Vagina (tissue), 2 donors: Measurements from ENCODE around the gene SYS1. TPM values are rescaled to one million over a fixed set of nuclear protein-coding genes. Genes with fewer than 3 reads are reported as not detected.

Source experiments
- DNase-seq, 2 donors: peaks; one replicate each; pipeline ENCODE4 v3.0.0-alpha.2; 2017; ENCODE audit errors: extremely low spot score in 2 of 2
- H3K27ac ChIP-seq: fragments of 200-600 bp; sonication (generic); one replicate; pipeline ENCODE4 v1.5.1; 2019
- H3K27me3 ChIP-seq: fragments of 200-600 bp; sonication (generic); one replicate; pipeline ENCODE4 v1.5.1; 2019
- H3K36me3 ChIP-seq, 2 donors: fragments of 200-600 bp; sonication (generic); one replicate each; pipeline ENCODE4 v1.5.1; 2017 to 2019
- H3K4me1 ChIP-seq: fragments of 200-600 bp; sonication (generic); one replicate; pipeline ENCODE4 v1.5.1; 2019
- H3K4me3 ChIP-seq, 2 donors: fragments of 200-600 bp; sonication (generic); 1 replicate in 1 of 2; 2 replicates in 1 of 2; pipeline ENCODE4 v1.5.1; 2016 to 2019
- H3K9me3 ChIP-seq: fragments of 200-600 bp; sonication (generic); one replicate; pipeline ENCODE4 v1.5.1; 2019
- POLR2A ChIP-seq, 2 donors: fragments of 450-650 bp; IDR thresholded peaks; one replicate each; pipeline ENCODE4 v1.6.1; 2017; ENCODE audit warnings: antibody characterized with exemption in 2 of 2, mild to moderate bottlenecking in 2 of 2, moderate library complexity in 2 of 2
- POLR2AphosphoS5 ChIP-seq, 2 donors: sonication (generic); formaldehyde crosslinking; IDR thresholded peaks; one replicate each; pipeline ENCODE4 v1.9.0; 2017; ENCODE audit warnings: antibody characterized with exemption in 2 of 2, mild to moderate bottlenecking in 2 of 2, low read depth in 1 of 2; ENCODE audit not compliant: insufficient read depth in 1 of 2
- intact Hi-C: fragments of 100-400 bp; cut with DNase I; formaldehyde crosslinking; loops from one replicate; pipeline ENCODE4 v1.15.1; 2023
- total RNA-seq: library from RNA; depleted of rRNA; stranded (reverse); fragments of >200 nt; gene quantifications from one replicate; pipeline ENCODE4 v1.2.3, GENCODE V29; 2016
- TF ChIP-seq, protein P1 (sequence below), 3 experiments: fragments of 450-650 bp in 2 of 3; fragments of 200-600 bp in 1 of 3; sonication (generic) in 1 of 3; IDR thresholded peaks; one replicate each; pipeline ENCODE4 v1.5.1; 2017 to 2019; ENCODE audit warnings: antibody characterized with exemption in 3 of 3, mild to moderate bottlenecking in 2 of 3, moderate library complexity in 2 of 3

SYS1 gene
- total RNA-seq, 1 donor from 2014 or later: 44.9 TPM

DNA sequence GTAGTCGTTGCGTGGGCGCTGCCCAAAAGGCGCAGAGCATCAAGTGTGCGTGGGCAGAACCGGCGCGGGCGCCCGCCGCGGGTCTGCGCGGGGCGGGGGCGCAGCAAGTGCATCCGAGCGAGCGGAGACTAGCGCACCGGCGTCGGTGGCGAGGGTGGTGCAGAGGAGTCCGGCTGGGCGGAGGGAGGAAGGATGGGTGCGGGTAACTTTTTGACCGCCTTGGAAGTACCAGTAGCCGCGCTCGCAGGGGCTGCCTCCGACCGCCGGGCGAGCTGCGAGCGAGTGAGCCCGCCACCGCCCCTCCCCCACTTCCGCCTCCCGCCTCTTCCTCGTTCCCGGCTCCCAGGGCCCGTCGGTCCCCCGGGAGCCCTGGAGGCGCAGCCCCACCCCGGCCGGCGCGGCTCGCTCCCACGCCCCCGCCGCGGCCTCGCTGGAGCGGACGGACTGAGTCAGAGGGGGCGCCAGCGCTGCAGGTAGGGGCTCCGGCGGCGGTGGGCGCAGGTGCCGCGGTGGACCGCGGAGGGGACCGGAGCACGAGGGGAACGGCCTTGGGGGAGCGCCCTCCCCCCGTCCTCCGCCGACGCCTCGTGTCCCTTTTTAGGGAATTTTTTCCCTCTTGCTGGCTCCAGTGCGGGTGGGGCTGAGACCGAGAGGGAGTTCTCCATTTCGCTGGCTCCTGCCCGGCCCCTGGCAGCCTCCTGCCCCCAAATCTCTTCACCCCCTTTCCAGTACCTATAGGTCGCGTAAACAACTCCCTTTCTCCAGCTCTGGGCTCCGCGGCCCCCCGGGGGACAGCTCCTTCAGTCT, 43.5 kb downstream of the SYS1 start:
- peak in 1 of 2 donors; percentile 28 for TF ChIP-seq POLR2A (IDR thresholded peaks at IDR 0.05)
- TF ChIP-seq POLR2AphosphoS5 (IDR thresholded peaks at IDR 0.05; ENCODE audit: insufficient read depth in 1 of 2, low read depth in 1 of 2): peak in 1 of 2 donors; percentile 56
- TF ChIP-seq, protein P1, sequence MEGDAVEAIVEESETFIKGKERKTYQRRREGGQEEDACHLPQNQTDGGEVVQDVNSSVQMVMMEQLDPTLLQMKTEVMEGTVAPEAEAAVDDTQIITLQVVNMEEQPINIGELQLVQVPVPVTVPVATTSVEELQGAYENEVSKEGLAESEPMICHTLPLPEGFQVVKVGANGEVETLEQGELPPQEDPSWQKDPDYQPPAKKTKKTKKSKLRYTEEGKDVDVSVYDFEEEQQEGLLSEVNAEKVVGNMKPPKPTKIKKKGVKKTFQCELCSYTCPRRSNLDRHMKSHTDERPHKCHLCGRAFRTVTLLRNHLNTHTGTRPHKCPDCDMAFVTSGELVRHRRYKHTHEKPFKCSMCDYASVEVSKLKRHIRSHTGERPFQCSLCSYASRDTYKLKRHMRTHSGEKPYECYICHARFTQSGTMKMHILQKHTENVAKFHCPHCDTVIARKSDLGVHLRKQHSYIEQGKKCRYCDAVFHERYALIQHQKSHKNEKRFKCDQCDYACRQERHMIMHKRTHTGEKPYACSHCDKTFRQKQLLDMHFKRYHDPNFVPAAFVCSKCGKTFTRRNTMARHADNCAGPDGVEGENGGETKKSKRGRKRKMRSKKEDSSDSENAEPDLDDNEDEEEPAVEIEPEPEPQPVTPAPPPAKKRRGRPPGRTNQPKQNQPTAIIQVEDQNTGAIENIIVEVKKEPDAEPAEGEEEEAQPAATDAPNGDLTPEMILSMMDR (IDR thresholded peaks at IDR 0.05): no peak
- no peaks in the 10 kb centered on the region for H3K9me3 ChIP-seq
- peak overlapping the region; percentile 67 to 85 for H3K4me3 ChIP-seq
- DNase-seq: no peak
- intact Hi-C loops: no loop called here
- no peaks in the 10 kb centered on the region for H3K27me3 ChIP-seq
- peak overlapping the region; percentile 83 for H3K27ac ChIP-seq
- H3K36me3 ChIP-seq: peaks cover 0 to 12% of the 10 kb centered on the region in 2 donors
- H3K4me1 ChIP-seq: peaks cover 26% of the 10 kb centered on the region

DNA sequence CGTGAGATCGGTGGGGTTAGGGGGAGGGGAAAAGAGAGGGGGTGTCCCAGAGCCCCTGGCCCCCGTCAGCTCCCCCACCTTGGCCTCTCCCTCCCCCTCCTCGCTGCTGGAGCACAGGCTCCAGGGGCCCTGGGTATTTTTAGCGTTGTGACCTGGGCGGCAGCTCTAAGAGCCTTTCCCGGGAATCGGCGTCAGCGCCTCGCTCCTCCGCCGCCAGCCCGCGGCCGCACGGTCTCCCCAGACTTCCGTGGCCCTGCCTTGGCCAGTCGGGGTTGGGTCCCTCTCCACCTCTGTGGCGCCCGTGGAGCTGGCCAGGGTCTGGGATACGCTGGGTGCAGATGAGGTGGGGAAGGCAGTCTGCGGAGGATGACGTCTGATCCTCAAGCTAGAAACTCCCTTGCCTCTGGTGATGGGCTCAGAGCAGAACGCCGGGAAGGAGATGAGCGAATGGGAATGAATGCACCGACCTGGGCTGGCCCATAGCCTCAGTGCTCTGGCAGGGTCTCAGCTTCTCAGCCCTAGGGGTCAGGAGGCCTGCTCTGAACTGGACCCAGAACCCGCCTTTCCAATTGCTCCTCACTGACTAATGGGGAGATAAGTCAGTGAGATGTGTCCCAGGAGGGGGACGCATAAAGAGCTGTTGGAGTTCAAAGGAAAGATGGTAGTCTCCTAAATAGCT, 44.2 kb downstream of the SYS1 start:
- no peak for DNase-seq
- intact Hi-C loops: no loop called here
- TF ChIP-seq, protein P1 (IDR thresholded peaks at IDR 0.05): no peak
- TF ChIP-seq POLR2AphosphoS5 (IDR thresholded peaks at IDR 0.05; ENCODE audit: insufficient read depth in 1 of 2, low read depth in 1 of 2): peak in 1 of 2 donors; percentile 76

GRCh38 chr20:45407783-45408645, 45.1 kb downstream of the SYS1 start, which contains the start of gene DBNDD2:
TSS of gene DBNDD2 (plus strand) at chr20:45408289. CDS start at chr20:45408468, 179 bp downstream.
- no peak for TF ChIP-seq POLR2AphosphoS5 (IDR thresholded peaks at IDR 0.05; ENCODE audit: insufficient read depth in 1 of 2, low read depth in 1 of 2)
- TF ChIP-seq, protein P1 (IDR thresholded peaks at IDR 0.05): no peak
- no peak for TF ChIP-seq POLR2A (IDR thresholded peaks at IDR 0.05)
- Histone ChIP-seq H3K9me3 (no peaks in the 10 kb centered on the region), H3K27ac (peak within 1 kb of the TSS; percentile 83), H3K27me3 (no peaks in the 10 kb centered on the region), H3K36me3 (peaks cover 0 to 14% of the 10 kb centered on the region in 2 donors), H3K4me3 (peak within 1 kb of the TSS; percentile 67 to 85), H3K4me1 (peaks cover 26% of the 10 kb centered on the region)
- DNase-seq: no peak
- intact Hi-C loops: no loop called here

More for the DNA sequence above, 44.2 kb downstream of the SYS1 start:
- Histone ChIP-seq H3K27ac (peak overlapping the region; percentile 83), H3K4me3 (peak overlapping the region; percentile 67 to 85), H3K36me3 (peaks cover 0 to 14% of the 10 kb centered on the region in 2 donors), H3K27me3 (no peaks in the 10 kb centered on the region), H3K4me1 (peaks cover 26% of the 10 kb centered on the region), H3K9me3 (no peaks in the 10 kb centered on the region)

DNA sequence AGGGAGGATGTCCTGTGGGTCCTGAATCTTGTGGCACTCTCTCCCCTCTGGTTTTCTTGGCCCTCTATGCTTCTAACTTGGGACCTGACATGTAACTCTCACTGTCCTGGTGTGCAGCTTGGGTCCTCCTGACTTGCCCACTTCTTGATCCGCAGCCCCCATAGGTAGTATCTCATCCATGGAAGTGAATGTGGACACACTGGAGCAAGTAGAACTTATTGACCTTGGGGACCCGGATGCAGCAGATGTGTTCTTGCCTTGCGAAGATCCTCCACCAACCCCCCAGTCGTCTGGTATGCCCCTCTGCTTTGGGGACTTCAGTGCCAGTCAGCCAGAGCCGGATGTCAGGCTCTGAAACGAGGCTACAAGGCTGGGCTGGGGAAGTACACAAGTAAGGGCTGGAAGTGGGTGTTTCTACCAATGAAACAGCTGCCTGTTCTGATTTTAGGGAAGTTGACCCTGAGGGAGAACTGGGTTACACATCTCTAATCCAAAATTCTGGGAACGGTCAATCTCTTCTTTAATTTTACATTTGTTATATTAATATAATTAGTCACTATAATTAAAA, 45.8 kb downstream of the SYS1 start:
- Histone ChIP-seq H3K36me3 (peaks cover 0 to 14% of the 10 kb centered on the region in 2 donors), H3K4me1 (peaks cover 26% of the 10 kb centered on the region), H3K4me3 (peak overlapping the region; percentile 10 to 67), H3K9me3 (no peaks in the 10 kb centered on the region), H3K27me3 (no peaks in the 10 kb centered on the region), H3K27ac (peak overlapping the region; percentile 83)
- DNase-seq: no peak
- TF ChIP-seq POLR2AphosphoS5 (IDR thresholded peaks at IDR 0.05; ENCODE audit: insufficient read depth in 1 of 2, low read depth in 1 of 2) (no peak), POLR2A (IDR thresholded peaks at IDR 0.05) (no peak)
- TF ChIP-seq, protein P1 (IDR thresholded peaks at IDR 0.05): no peak
- intact Hi-C loops: no loop called here
